ENCODE results near the gene COL2A1. TPM values are rescaled to one million over a fixed set of nuclear protein-coding genes. Genes with fewer than 3 reads are reported as not detected.

Gene COL2A1
- total and polyA plus RNA-seq, 4 experiments from 2014 or later, result not detected

- Mint-ChIP-seq H3K36me3 (no peaks in the 10 kb centered on the region), H3K9me3 (peaks cover 0 to 2% (median 0%) of the 10 kb centered on the region in 8 donors), H3K27ac (peak overlapping the region in 1 of 7 donors; percentile 70), H3K27me3 (no peaks in the 10 kb centered on the region), H3K4me1 (peaks cover 12 to 18% (median 16%) of the 10 kb centered on the region in 4 donors), H3K4me3 (no peak overlapping the region)
- H3K36me3 ChIP-seq (ENCODE audit: insufficient read depth, low read length), result no peaks in the 10 kb centered on the region
- H3K4me1 ChIP-seq (ENCODE audit: insufficient read depth, low read length), result peaks cover 25% of the 10 kb centered on the region
- ChIA-PET CTCF (ENCODE audit: partially characterized antibody) (no interaction called here), POLR2A (ENCODE audit: partially characterized antibody) (no interaction called here)
- H3K27ac ChIP-seq (ENCODE audit: low read depth, low read length), result no peak overlapping the region
- no peaks in the 10 kb centered on the region for H3K27me3 ChIP-seq (ENCODE audit: insufficient read depth, low read length)
- no peak overlapping the region for H3K4me3 ChIP-seq (ENCODE audit: low read length in 2 of 2)
- no peak for DNase-seq
- no peaks in the 10 kb centered on the region for H3K9me3 ChIP-seq (ENCODE audit: control insufficient read depth in 1 of 2, low read length in 2 of 2)
- intact Hi-C loops (cut with micrococcal nuclease), result no loop called here
These were observed 16.7 kb downstream of the COL2A1 start for GRCh38 chr12:47987411-47988072.

- no peak overlapping the region for H3K27ac ChIP-seq (ENCODE audit: low read depth, low read length)
- Mint-ChIP-seq H3K27me3 (no peaks in the 10 kb centered on the region), H3K4me1 (peaks cover 12 to 18% (median 16%) of the 10 kb centered on the region in 4 donors), H3K36me3 (no peaks in the 10 kb centered on the region), H3K9me3 (peaks cover 0 to 2% (median 0%) of the 10 kb centered on the region in 8 donors), H3K4me3 (no peak overlapping the region), H3K27ac (no peak overlapping the region)
- no peaks in the 10 kb centered on the region for H3K36me3 ChIP-seq (ENCODE audit: insufficient read depth, low read length)
- CTCF ChIA-PET (ENCODE audit: partially characterized antibody), result no interaction called here
- DNase-seq, result no peak
- peaks cover 25% of the 10 kb centered on the region for H3K4me1 ChIP-seq (ENCODE audit: insufficient read depth, low read length)
- H3K27me3 ChIP-seq (ENCODE audit: insufficient read depth, low read length), result no peaks in the 10 kb centered on the region
- POLR2A ChIA-PET (ENCODE audit: partially characterized antibody), result no interaction called here
- no peaks in the 10 kb centered on the region for H3K9me3 ChIP-seq (ENCODE audit: control insufficient read depth in 1 of 2, low read length in 2 of 2)
- intact Hi-C loops (cut with micrococcal nuclease), result no loop called here
- H3K4me3 ChIP-seq (ENCODE audit: low read length in 2 of 2), result no peak overlapping the region
These were observed 17.4 kb downstream of the COL2A1 start for GRCh38 chr12:47986832-47987231.

DNA sequence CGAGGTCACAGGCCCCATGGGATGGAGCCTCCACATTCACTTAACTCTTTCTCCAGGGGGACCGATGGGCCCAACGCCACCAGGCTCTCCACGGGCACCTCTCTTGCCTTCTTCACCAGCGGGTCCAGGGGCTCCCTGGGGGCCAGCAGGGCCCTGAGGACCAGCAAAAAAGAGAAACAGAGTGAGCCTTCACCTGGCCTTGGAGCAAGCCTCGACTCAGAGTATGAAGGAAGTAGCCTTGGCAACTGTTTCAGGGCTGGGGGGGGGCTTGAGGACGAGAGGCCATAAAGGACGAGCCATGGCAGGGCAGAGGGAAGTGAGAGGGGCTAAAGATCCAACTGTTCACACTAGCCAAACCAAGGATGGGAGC lies 18.0 kb downstream of the COL2A1 start:
- H3K4me3 ChIP-seq (ENCODE audit: low read length in 2 of 2), result no peak overlapping the region
- CTCF ChIA-PET (ENCODE audit: partially characterized antibody), result no interaction called here
- no peak for DNase-seq
- H3K27me3 Mint-ChIP-seq, result no peaks in the 10 kb centered on the region
- peaks cover 12 to 18% (median 16%) of the 10 kb centered on the region in 4 donors for H3K4me1 Mint-ChIP-seq
- peaks cover 0 to 2% (median 0%) of the 10 kb centered on the region in 8 donors for H3K9me3 Mint-ChIP-seq
- no peaks in the 10 kb centered on the region for H3K36me3 Mint-ChIP-seq
- no peaks in the 10 kb centered on the region for H3K36me3 ChIP-seq (ENCODE audit: insufficient read depth, low read length)
- intact Hi-C loops (cut with micrococcal nuclease), result no loop called here
- H3K9me3 ChIP-seq (ENCODE audit: control insufficient read depth in 1 of 2, low read length in 2 of 2), result no peaks in the 10 kb centered on the region
- POLR2A ChIA-PET (ENCODE audit: partially characterized antibody), result no interaction called here
- no peak overlapping the region for H3K27ac ChIP-seq (ENCODE audit: low read depth, low read length)
- H3K4me3 Mint-ChIP-seq, result no peak overlapping the region
- peak overlapping the region in 1 of 7 donors; percentile 18 for H3K27ac Mint-ChIP-seq
- H3K4me1 ChIP-seq (ENCODE audit: insufficient read depth, low read length), result peaks cover 23% of the 10 kb centered on the region
- H3K27me3 ChIP-seq (ENCODE audit: insufficient read depth, low read length), result no peaks in the 10 kb centered on the region

GRCh38 chr12:47985596-47986290 lies 18.5 kb downstream of the COL2A1 start:
- H3K36me3 ChIP-seq (ENCODE audit: insufficient read depth, low read length), result no peaks in the 10 kb centered on the region
- Mint-ChIP-seq H3K27me3 (no peaks in the 10 kb centered on the region), H3K36me3 (no peaks in the 10 kb centered on the region), H3K4me3 (no peak overlapping the region), H3K27ac (no peak overlapping the region), H3K9me3 (peaks cover 0 to 2% (median 0%) of the 10 kb centered on the region in 8 donors), H3K4me1 (peaks cover 9 to 14% (median 12%) of the 10 kb centered on the region in 4 donors)
- H3K27me3 ChIP-seq (ENCODE audit: insufficient read depth, low read length), result no peaks in the 10 kb centered on the region
- CTCF ChIA-PET (ENCODE audit: partially characterized antibody), result no interaction called here
- DNase-seq, result peak in 1 of 5 donors; percentile 14
- intact Hi-C loops (cut with micrococcal nuclease), result no loop called here
- H3K4me1 ChIP-seq (ENCODE audit: insufficient read depth, low read length), result peaks cover 17% of the 10 kb centered on the region
- POLR2A ChIA-PET (ENCODE audit: partially characterized antibody), result no interaction called here
- no peak overlapping the region for H3K27ac ChIP-seq (ENCODE audit: low read depth, low read length)
- no peaks in the 10 kb centered on the region for H3K9me3 ChIP-seq (ENCODE audit: control insufficient read depth in 1 of 2, low read length in 2 of 2)
- H3K4me3 ChIP-seq (ENCODE audit: low read length in 2 of 2), result no peak overlapping the region

DNA sequence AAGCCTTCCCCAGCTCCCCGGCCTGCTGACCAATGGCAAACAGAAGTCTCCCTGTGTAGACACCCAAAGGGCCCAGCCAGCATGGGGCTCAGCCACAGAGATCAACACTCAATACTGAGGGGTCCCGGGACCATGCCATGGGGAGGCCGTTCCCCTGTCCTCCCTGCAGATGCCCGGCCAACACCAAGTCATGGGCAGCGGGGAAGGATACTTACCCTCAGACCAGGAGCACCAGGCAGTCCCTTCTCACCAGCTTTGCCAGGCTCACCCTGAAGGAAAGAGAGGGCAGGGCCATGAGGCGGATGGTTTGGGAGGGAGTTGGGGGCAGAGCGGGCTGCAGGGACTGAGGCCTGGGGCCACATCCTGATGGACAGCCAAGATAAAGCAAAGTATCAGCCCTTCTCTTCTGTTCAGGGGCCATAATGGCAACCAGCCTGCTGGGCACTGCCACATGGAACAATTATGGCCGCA lies 19.9 kb downstream of the COL2A1 start:
- Mint-ChIP-seq H3K4me1 (peaks cover 0 to under 1% (median under 1%) of the 10 kb centered on the region in 4 donors), H3K9me3 (peaks cover 0 to 2% (median 0%) of the 10 kb centered on the region in 8 donors), H3K27me3 (no peaks in the 10 kb centered on the region), H3K36me3 (no peaks in the 10 kb centered on the region), H3K4me3 (no peak overlapping the region), H3K27ac (no peak overlapping the region)
- CTCF ChIA-PET (ENCODE audit: partially characterized antibody), result no interaction called here
- H3K27me3 ChIP-seq (ENCODE audit: insufficient read depth, low read length), result no peaks in the 10 kb centered on the region
- H3K27ac ChIP-seq (ENCODE audit: low read depth, low read length), result no peak overlapping the region
- no peaks in the 10 kb centered on the region for H3K9me3 ChIP-seq (ENCODE audit: control insufficient read depth in 1 of 2, low read length in 2 of 2)
- DNase-seq, result peak in 1 of 5 donors; percentile 21
- H3K4me3 ChIP-seq (ENCODE audit: low read length in 2 of 2), result no peak overlapping the region
- H3K36me3 ChIP-seq (ENCODE audit: insufficient read depth, low read length), result no peaks in the 10 kb centered on the region
- peaks cover 4% of the 10 kb centered on the region for H3K4me1 ChIP-seq (ENCODE audit: insufficient read depth, low read length)
- intact Hi-C loops (cut with micrococcal nuclease), result no loop called here
- POLR2A ChIA-PET (ENCODE audit: partially characterized antibody), result no interaction called here

GRCh38 chr12:47983541-47984115 lies 20.6 kb downstream of the COL2A1 start:
- CTCF ChIA-PET (ENCODE audit: partially characterized antibody), result no interaction called here
- Histone ChIP-seq H3K27ac (ENCODE audit: low read depth, low read length) (no peak overlapping the region), H3K9me3 (ENCODE audit: control insufficient read depth in 1 of 2, low read length in 2 of 2) (no peaks in the 10 kb centered on the region), H3K36me3 (ENCODE audit: insufficient read depth, low read length) (no peaks in the 10 kb centered on the region), H3K4me1 (ENCODE audit: insufficient read depth, low read length) (no peaks in the 10 kb centered on the region), H3K27me3 (ENCODE audit: insufficient read depth, low read length) (no peaks in the 10 kb centered on the region), H3K4me3 (ENCODE audit: low read length in 2 of 2) (no peak overlapping the region)
- no peaks in the 10 kb centered on the region for H3K36me3 Mint-ChIP-seq
- no peaks in the 10 kb centered on the region for H3K27me3 Mint-ChIP-seq
- DNase-seq, result peak in 1 of 5 donors; percentile 16
- no peak overlapping the region for H3K27ac Mint-ChIP-seq
- POLR2A ChIA-PET (ENCODE audit: partially characterized antibody), result no interaction called here
- intact Hi-C loops (cut with micrococcal nuclease), result no loop called here
- no peak overlapping the region for H3K4me3 Mint-ChIP-seq
- H3K9me3 Mint-ChIP-seq, result peaks cover 0 to 2% (median 0%) of the 10 kb centered on the region in 8 donors
- H3K4me1 Mint-ChIP-seq, result no peaks in the 10 kb centered on the region

- H3K4me1 ChIP-seq (ENCODE audit: insufficient read depth, low read length), result no peaks in the 10 kb centered on the region
- no peaks in the 10 kb centered on the region for H3K36me3 Mint-ChIP-seq
- H3K9me3 ChIP-seq (ENCODE audit: control insufficient read depth in 1 of 2, low read length in 2 of 2), result no peaks in the 10 kb centered on the region
- DNase-seq, result no peak
- intact Hi-C loops (cut with micrococcal nuclease), result no loop called here
- H3K36me3 ChIP-seq (ENCODE audit: insufficient read depth, low read length), result no peaks in the 10 kb centered on the region
- H3K27me3 ChIP-seq (ENCODE audit: insufficient read depth, low read length), result no peaks in the 10 kb centered on the region
- no peaks in the 10 kb centered on the region for H3K27me3 Mint-ChIP-seq
- POLR2A ChIA-PET (ENCODE audit: partially characterized antibody), result no interaction called here
- H3K4me3 ChIP-seq (ENCODE audit: low read length in 2 of 2), result no peak overlapping the region
- H3K27ac Mint-ChIP-seq, result peak overlapping the region in 1 of 7 donors; percentile 53
- no peak overlapping the region for H3K4me3 Mint-ChIP-seq
- CTCF ChIA-PET (ENCODE audit: partially characterized antibody), result no interaction called here
- peaks cover 0 to under 1% (median 0%) of the 10 kb centered on the region in 8 donors for H3K9me3 Mint-ChIP-seq
- H3K4me1 Mint-ChIP-seq, result no peaks in the 10 kb centered on the region
- H3K27ac ChIP-seq (ENCODE audit: low read depth, low read length), result no peak overlapping the region
These were observed 21.5 kb downstream of the COL2A1 start for GRCh38 chr12:47982770-47983169.
